ENCODE data around the gene MSS51.

- TF ChIP-seq CTCF (IDR thresholded peaks at IDR 0.05) (no peak), POLR2A (IDR thresholded peaks at IDR 0.05) (no peak), POLR2AphosphoS5 (IDR thresholded peaks at IDR 0.05) (no peak)
Measured at GRCh38 chr10:73467206-73467605, 33.8 kb upstream of the MSS51 start.

Data from breast epithelium (tissue), 3 donors.